Stomach (tissue), 4 donors: ENCODE results near the gene VILL.
"Not testable (repeated sequence)": the region's sequence is repeated elsewhere in the genome, so short reads cannot be mapped to it uniquely, and the experiment has no call there.

Experiments used
- EP300 ChIP-seq: sonication (generic); formaldehyde crosslinking; IDR thresholded peaks from one replicate; pipeline ENCODE4 v1.6.1; 2017; ENCODE audit warnings: antibody characterized with exemption
- POLR2A ChIP-seq, 4 donors: fragments of 450-650 bp; IDR thresholded peaks; one replicate each; pipeline ENCODE4 v1.6.1; 2016; ENCODE audit warnings: antibody characterized with exemption in 4 of 4, control low read depth in 2 of 4, mild to moderate bottlenecking in 1 of 4, moderate library complexity in 1 of 4
- POLR2AphosphoS5 ChIP-seq, 3 donors: sonication (generic); formaldehyde crosslinking; IDR thresholded peaks; one replicate each; pipeline ENCODE4 v1.6.1; 2016; ENCODE audit warnings: antibody characterized with exemption in 3 of 3
- TF ChIP-seq, protein P1 (sequence below), 7 experiments: fragments of 450-650 bp in 4 of 7; fragments of 200-600 bp in 3 of 7; sonication (generic) in 3 of 7; IDR thresholded peaks; one replicate each; pipeline ENCODE4 v1.5.1; 2016 to 2019; ENCODE audit warnings: antibody characterized with exemption in 7 of 7, control low read depth in 2 of 7, mild to moderate bottlenecking in 1 of 7

DNA sequence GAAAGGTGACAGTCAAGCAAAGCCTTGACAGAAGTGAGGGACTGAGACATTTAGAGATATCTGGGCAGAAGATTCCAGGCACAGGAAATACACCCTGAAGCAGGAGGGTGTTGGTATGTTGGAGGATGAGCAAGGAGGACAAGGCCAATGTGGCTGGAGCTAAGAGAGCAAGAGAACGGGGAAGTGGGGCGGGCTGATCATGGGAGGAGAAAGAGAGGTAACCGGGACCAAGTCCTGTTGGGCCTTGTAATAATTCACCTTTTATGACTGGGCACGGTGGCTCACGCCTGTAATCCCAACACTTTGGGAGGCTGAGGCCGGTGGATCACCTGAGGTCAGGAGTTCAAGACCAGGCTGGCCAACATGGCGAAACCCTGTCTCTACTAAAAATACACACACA, 43.0 kb downstream of the VILL start:
- TF ChIP-seq, protein P1, sequence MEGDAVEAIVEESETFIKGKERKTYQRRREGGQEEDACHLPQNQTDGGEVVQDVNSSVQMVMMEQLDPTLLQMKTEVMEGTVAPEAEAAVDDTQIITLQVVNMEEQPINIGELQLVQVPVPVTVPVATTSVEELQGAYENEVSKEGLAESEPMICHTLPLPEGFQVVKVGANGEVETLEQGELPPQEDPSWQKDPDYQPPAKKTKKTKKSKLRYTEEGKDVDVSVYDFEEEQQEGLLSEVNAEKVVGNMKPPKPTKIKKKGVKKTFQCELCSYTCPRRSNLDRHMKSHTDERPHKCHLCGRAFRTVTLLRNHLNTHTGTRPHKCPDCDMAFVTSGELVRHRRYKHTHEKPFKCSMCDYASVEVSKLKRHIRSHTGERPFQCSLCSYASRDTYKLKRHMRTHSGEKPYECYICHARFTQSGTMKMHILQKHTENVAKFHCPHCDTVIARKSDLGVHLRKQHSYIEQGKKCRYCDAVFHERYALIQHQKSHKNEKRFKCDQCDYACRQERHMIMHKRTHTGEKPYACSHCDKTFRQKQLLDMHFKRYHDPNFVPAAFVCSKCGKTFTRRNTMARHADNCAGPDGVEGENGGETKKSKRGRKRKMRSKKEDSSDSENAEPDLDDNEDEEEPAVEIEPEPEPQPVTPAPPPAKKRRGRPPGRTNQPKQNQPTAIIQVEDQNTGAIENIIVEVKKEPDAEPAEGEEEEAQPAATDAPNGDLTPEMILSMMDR (IDR thresholded peaks at IDR 0.05): not testable (repeated sequence)
- TF ChIP-seq POLR2A (IDR thresholded peaks at IDR 0.05); POLR2AphosphoS5 (IDR thresholded peaks at IDR 0.05); EP300: not testable (repeated sequence)
